Gastroesophageal sphincter (tissue), 4 donors: ENCODE results near the gene ADAM33. TPM values are rescaled to one million over a fixed set of nuclear protein-coding genes. Genes with fewer than 3 reads are reported as not detected.

Experiments
- ATAC-seq: fragments of 150-250 bp; one replicate; pipeline ENCODE4 v1.9.1; 2016; ENCODE audit warnings: mild to moderate bottlenecking, moderate library complexity
- H3K27ac ChIP-seq, 4 donors: fragments of 200-600 bp; sonication (generic) in 3 of 4; 1 replicate in 3 of 4; 2 replicates in 1 of 4; pipeline ENCODE4 v1.5.1; 2016 to 2019
- H3K27me3 ChIP-seq: fragments of 200-600 bp; sonication (generic); one replicate; pipeline ENCODE4 v1.5.1; 2019
- H3K36me3 ChIP-seq, 2 donors: fragments of 200-600 bp; sonication (generic); one replicate each; pipeline ENCODE4 v1.5.1; 2019; ENCODE audit warnings: control low read depth in 1 of 2
- H3K4me1 ChIP-seq, 3 donors: fragments of 200-600 bp; sonication (generic); 1 replicate in 2 of 3; 2 replicates in 1 of 3; pipeline ENCODE4 v1.5.1; 2016 to 2019; ENCODE audit warnings: control low read depth in 2 of 3
- H3K4me3 ChIP-seq, 2 donors: fragments of 200-600 bp; sonication (generic); one replicate each; pipeline ENCODE4 v1.5.1; 2019; ENCODE audit warnings: mild to moderate bottlenecking in 1 of 2, moderate library complexity in 1 of 2
- H3K9me3 ChIP-seq, 3 donors: fragments of 200-600 bp; sonication (generic); one replicate each; pipeline ENCODE4 v1.5.1; 2017 to 2019; ENCODE audit warnings: control low read depth in 2 of 3
- CTCF ChIP-seq, 4 experiments: fragments of 200-600 bp in 2 of 4; fragments of 450-650 bp in 2 of 4; sonication (generic) in 1 of 4; IDR thresholded peaks; one replicate each; pipeline ENCODE4 v1.5.1; 2017 to 2019; ENCODE audit warnings: antibody characterized with exemption in 4 of 4, mild to moderate bottlenecking in 2 of 4, moderate library complexity in 2 of 4
- EP300 ChIP-seq: sonication (generic); formaldehyde crosslinking; IDR thresholded peaks from one replicate; pipeline ENCODE4 v1.6.1; 2017; ENCODE audit warnings: antibody characterized with exemption, mild to moderate bottlenecking
- POLR2A ChIP-seq, 2 donors: fragments of 450-650 bp; IDR thresholded peaks; one replicate each; pipeline ENCODE4 v1.6.1; 2017; ENCODE audit warnings: antibody characterized with exemption in 2 of 2, mild to moderate bottlenecking in 2 of 2, moderate library complexity in 1 of 2
- POLR2AphosphoS5 ChIP-seq: sonication (generic); formaldehyde crosslinking; IDR thresholded peaks from one replicate; pipeline ENCODE4 v1.6.1; 2017; ENCODE audit warnings: antibody characterized with exemption
- WGBS, 2 donors: methylation state at CpG; one replicate each; pipeline ENCODE4 v1.1.5; 2018; ENCODE audit warnings: low coverage in 1 of 2; 5-methylcytosine and 5-hydroxymethylcytosine counted together
- total RNA-seq, 4 donors: library from RNA; depleted of rRNA; stranded (reverse); fragments of >200 nt; gene quantifications; one replicate each; pipeline ENCODE4 v1.1.0, GENCODE V29; 2016

ADAM33 gene
- total RNA-seq, 4 donors from 2014 or later, result 15.9 to 105 (median 70.1) TPM

GRCh38 chr20:3670511-3670910 is 11.3 kb downstream of the ADAM33 start:
- WGBS, 2 donors, result 40 to 60% methylated on average over 2 of the region's 6 CpGs
- TF ChIP-seq CTCF (IDR thresholded peaks at IDR 0.05) (no peak), POLR2A (IDR thresholded peaks at IDR 0.05) (no peak), POLR2AphosphoS5 (no peak), EP300 (no peak)
- Histone ChIP-seq H3K4me1 (peaks cover 0 to 16% (median 0%) of the 10 kb centered on the region in 3 donors), H3K9me3 (no peaks in the 10 kb centered on the region), H3K27me3 (peaks cover 25% of the 10 kb centered on the region), H3K36me3 (peaks cover 0 to 72% of the 10 kb centered on the region in 2 donors), H3K4me3 (no peak overlapping the region), H3K27ac (no peak overlapping the region)
- ATAC-seq, result no peak

GRCh38 chr20:3669710-3670367 is 12.0 kb downstream of the ADAM33 start:
- WGBS, 2 donors, result 70 to 86% methylated on average over 2 to 8 of the region's 13 CpGs
- Histone ChIP-seq H3K4me3 (no peak overlapping the region), H3K27me3 (peaks cover 25% of the 10 kb centered on the region), H3K4me1 (peaks cover 0 to 16% (median 0%) of the 10 kb centered on the region in 3 donors), H3K9me3 (no peaks in the 10 kb centered on the region), H3K36me3 (peaks cover 0 to 65% of the 10 kb centered on the region in 2 donors), H3K27ac (no peak overlapping the region)
- no peak for TF ChIP-seq CTCF (IDR thresholded peaks at IDR 0.05)
- TF ChIP-seq POLR2AphosphoS5, result no peak
- TF ChIP-seq POLR2A (IDR thresholded peaks at IDR 0.05), result no peak
- ATAC-seq, result no peak

GRCh38 chr20:3667434-3668037 is 14.3 kb downstream of the ADAM33 start:
- WGBS, 2 donors, result 91 to 96% methylated on average over 4 of the region's 8 CpGs
- ATAC-seq, result no peak
- peaks cover 0 to 13% (median 0%) of the 10 kb centered on the region in 3 donors for H3K4me1 ChIP-seq
- peaks cover 19% of the 10 kb centered on the region for H3K27me3 ChIP-seq
- peaks cover 0 to 42% of the 10 kb centered on the region in 2 donors for H3K36me3 ChIP-seq
- H3K9me3 ChIP-seq, result no peaks in the 10 kb centered on the region
- TF ChIP-seq POLR2A (IDR thresholded peaks at IDR 0.05) (no peak), CTCF (IDR thresholded peaks at IDR 0.05) (no peak), POLR2AphosphoS5 (no peak), EP300 (no peak)
- H3K27ac ChIP-seq, result no peak overlapping the region
- no peak overlapping the region for H3K4me3 ChIP-seq

- WGBS, 2 donors, result 75 to 92% methylated on average over 2 of the region's 2 CpGs
- H3K36me3 ChIP-seq, result peaks cover 0 to 8% of the 10 kb centered on the region in 2 donors
- H3K4me3 ChIP-seq, result no peak overlapping the region
- H3K9me3 ChIP-seq, result no peaks in the 10 kb centered on the region
- H3K27ac ChIP-seq, result no peak overlapping the region
- no peak for ATAC-seq
- peaks cover 43% of the 10 kb centered on the region for H3K27me3 ChIP-seq
- TF ChIP-seq EP300 (no peak), POLR2A (IDR thresholded peaks at IDR 0.05) (no peak)
- peaks cover 0 to 17% (median 3%) of the 10 kb centered on the region in 3 donors for H3K4me1 ChIP-seq
These were observed 18.0 kb downstream of the ADAM33 start for GRCh38 chr20:3663858-3664257.

GRCh38 chr20:3663031-3663701 is 18.6 kb downstream of the ADAM33 start, which contains the start of gene GFRA4:
TSS of gene GFRA4 (minus strand) at chr20:3663399. CDS start at chr20:3663399, 0 bp downstream.
- no peak within 1 kb of the TSS for H3K4me3 ChIP-seq
- no peak for TF ChIP-seq POLR2A (IDR thresholded peaks at IDR 0.05)
- no peak for TF ChIP-seq POLR2AphosphoS5
- TF ChIP-seq CTCF (IDR thresholded peaks at IDR 0.05), result no peak
- no peak for TF ChIP-seq EP300
- no peaks in the 10 kb centered on the region for H3K9me3 ChIP-seq
- H3K36me3 ChIP-seq, result peaks cover 0 to 2% of the 10 kb centered on the region in 2 donors
- ATAC-seq, result no peak
- peaks cover 0 to 17% (median 3%) of the 10 kb centered on the region in 3 donors for H3K4me1 ChIP-seq
- no peak within 1 kb of the TSS for H3K27ac ChIP-seq
- WGBS, 2 donors, result 73 to 93% methylated on average over 6 to 9 of the region's 19 CpGs
- H3K27me3 ChIP-seq, result peaks cover 50% of the 10 kb centered on the region
